NCI-H1930 (cell line): ENCODE data around the gene OST4.

Experiments used
- DNase-seq, 2 experiments: peaks; one replicate each; lab custom pipeline; 2025; lab: John Stamatoyannopoulos, UW

The OST4 gene

GRCh38 chr2:27053776-27054175, 17.7 kb downstream of the OST4 start:
- no peak for DNase-seq

- no peak for DNase-seq
Measured at GRCh38 chr2:27053321-27053720, 18.1 kb downstream of the OST4 start.

GRCh38 chr2:27051902-27052645, 19.4 kb downstream of the OST4 start:
- DNase-seq, result no peak

- peak; percentile 89 to 93 for DNase-seq
Measured at GRCh38 chr2:27050996-27051901, 20.2 kb downstream of the OST4 start, which contains the start of gene AGBL5. TSS of gene AGBL5 (plus strand) at chr2:27051668. CDS start at chr2:27052959, 1,291 bp downstream.

- DNase-seq, result peak; percentile 88 to 92
Measured at GRCh38 chr2:27050281-27050995, 21.0 kb downstream of the OST4 start.

- peak in 1 of 2 experiments; percentile 38 for DNase-seq
Measured at GRCh38 chr2:27049422-27050280, 21.8 kb downstream of the OST4 start.

GRCh38 chr2:27042985-27043634, 28.3 kb downstream of the OST4 start:
- DNase-seq, result no peak

- DNase-seq, result no peak
Measured at GRCh38 chr2:27042159-27042661, 29.2 kb downstream of the OST4 start.

- no peak for DNase-seq
Measured at GRCh38 chr2:27041752-27042151, 29.7 kb downstream of the OST4 start.

GRCh38 chr2:27040282-27040681, 31.2 kb downstream of the OST4 start:
- DNase-seq, result no peak

GRCh38 chr2:27039871-27040270, 31.6 kb downstream of the OST4 start:
- DNase-seq, result no peak

- no peak for DNase-seq
Measured at GRCh38 chr2:27039426-27039825, 32.0 kb downstream of the OST4 start.

GRCh38 chr2:27038631-27039339, 32.7 kb downstream of the OST4 start:
- DNase-seq, result no peak

GRCh38 chr2:27038012-27038411, 33.4 kb downstream of the OST4 start:
- no peak for DNase-seq

- DNase-seq, result no peak
Measured at GRCh38 chr2:27033253-27033852, 38.1 kb downstream of the OST4 start.

- peak; percentile 62 to 80 for DNase-seq
Measured at GRCh38 chr2:27032495-27033252, 38.8 kb downstream of the OST4 start, which contains the start of gene TMEM214. TSS of gene TMEM214 (plus strand) at chr2:27032965. CDS start at chr2:27033016, 51 bp downstream.

- no peak for DNase-seq
Measured at GRCh38 chr2:27029051-27029450, 42.4 kb downstream of the OST4 start.

GRCh38 chr2:27027211-27027651, 44.2 kb downstream of the OST4 start:
- DNase-seq, result no peak
